ACHN (cell line): ENCODE results near the gene SAXO1.
"Not testable (repeated sequence)": the region's sequence is repeated elsewhere in the genome, so short reads cannot be mapped to it uniquely, and the experiment has no call there.

Source experiments
- DNase-seq: peaks from one replicate; pipeline ENCODE4 v3.0.0-alpha.2; 2015
- in situ Hi-C: cut with HindIII; loops from 2 replicates; pipeline ENCODE4 v1.10.0; 2017; ENCODE audit warnings: low sequenced_read_pairs, low pct_ligation_motif_present, low pct_unique_long_range_greater_than_20kb

SAXO1 gene

GRCh38 chr9:19009391-19009965 is 23.5 kb downstream of the SAXO1 start:
- in situ Hi-C loops, result no loop called here
- no peak for DNase-seq

- in situ Hi-C loops, result no loop called here
Observed at GRCh38 chr9:19000133-19000532, 32.9 kb downstream of the SAXO1 start.

DNA sequence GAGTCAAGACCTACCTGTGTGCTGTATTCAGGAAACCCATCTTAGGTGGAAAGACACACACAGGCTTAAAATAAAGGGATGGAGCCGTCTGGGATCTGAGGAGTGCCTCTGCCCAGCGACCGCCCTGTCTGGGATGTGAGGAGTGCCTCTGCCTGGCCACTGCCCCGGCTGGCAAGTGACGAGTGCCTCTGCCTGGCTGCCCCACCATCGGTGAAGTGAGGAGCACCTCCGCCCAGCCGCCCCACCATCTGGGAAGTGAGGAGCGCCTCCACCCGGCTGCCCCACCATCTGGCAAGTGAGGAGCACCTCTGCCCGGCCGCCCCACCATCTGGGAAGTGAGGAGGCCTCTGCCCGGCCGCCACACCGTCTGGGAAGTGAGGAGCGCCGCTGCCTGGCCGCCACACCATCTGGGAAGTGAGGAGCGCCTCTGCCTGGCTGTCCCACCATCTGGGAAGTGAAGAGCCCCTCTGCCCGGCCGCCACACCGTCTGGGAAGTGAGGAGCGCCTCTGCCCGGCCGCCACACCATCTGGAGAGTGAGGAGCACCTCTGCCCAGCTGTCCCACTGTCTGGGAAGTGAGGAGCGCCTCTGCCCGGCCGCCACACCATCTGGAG is 33.7 kb downstream of the SAXO1 start:
- no peak for DNase-seq
- in situ Hi-C loops, result no loop called here

More at GRCh38 chr9:19000133-19000532, 32.9 kb downstream of the SAXO1 start:
- no peak for DNase-seq

- DNase-seq, result no peak
- in situ Hi-C loops, result no loop called here
Observed at GRCh38 chr9:18997151-18997550, 35.9 kb downstream of the SAXO1 start.

DNA sequence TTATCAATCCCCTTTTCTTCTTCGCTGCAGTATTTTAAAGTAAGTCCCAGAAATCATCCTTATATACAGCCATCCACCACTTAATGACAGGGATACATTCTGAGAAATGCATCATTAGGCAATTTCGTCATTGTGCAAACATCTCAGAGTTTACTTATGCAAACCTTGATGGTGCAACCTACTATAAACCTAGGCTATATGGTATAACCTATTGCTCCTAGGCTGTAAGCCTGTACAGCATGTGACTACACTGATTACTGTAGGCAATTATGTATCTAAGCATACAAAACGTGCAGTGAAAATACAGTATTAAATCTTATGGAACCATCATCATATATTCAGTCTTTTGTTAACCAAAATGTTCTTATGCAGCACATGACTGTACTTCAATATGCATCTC is 36.8 kb downstream of the SAXO1 start:
- in situ Hi-C loops, result no loop called here
- DNase-seq, result no peak

DNA sequence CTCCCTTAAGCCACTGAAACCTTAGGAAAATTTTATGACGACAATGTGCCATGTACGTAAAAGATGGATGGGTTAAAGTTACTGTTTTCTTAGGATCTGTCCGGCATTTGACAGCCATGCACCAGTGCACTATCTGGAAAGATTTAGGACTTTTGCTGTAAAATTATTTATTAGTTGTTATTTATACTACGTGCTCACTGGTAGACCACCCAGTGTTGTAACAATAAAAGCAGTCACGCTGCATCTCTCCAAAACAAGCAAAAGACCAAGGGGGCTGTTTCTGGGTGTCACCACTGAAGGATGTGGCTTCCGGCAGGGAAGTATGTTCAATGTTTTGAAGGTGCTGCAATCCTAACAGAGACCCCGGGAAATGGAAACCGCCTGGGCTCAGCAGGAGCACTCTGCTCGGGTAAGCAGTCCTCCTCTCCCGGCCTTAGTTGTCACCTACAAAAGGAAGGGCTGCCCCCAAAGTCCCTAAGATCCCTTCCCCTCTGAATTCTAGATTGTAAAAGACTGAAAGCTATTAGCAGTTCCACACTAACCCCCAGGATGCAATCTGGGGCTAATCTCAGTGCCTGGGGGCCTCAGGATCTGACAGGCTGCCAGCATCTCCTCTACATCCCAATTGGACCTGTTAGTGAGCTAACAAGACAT is 38.6 kb downstream of the SAXO1 start:
- in situ Hi-C loops, result no loop called here

GRCh38 chr9:18991197-18991596 is 41.8 kb downstream of the SAXO1 start:
- in situ Hi-C loops, DNase-seq: not testable (repeated sequence)

More for the DNA sequence above, 38.6 kb downstream of the SAXO1 start:
- DNase-seq, result no peak

GRCh38 chr9:18990494-18990893 is 42.5 kb downstream of the SAXO1 start:
- in situ Hi-C loops, result no loop called here
- DNase-seq, result no peak

- no peak for DNase-seq
- in situ Hi-C loops, result no loop called here
Observed at GRCh38 chr9:18989865-18990264, 43.1 kb downstream of the SAXO1 start.

- no peak for DNase-seq
- in situ Hi-C loops, result no loop called here
Observed at GRCh38 chr9:18989097-18989496, 43.9 kb downstream of the SAXO1 start.

- DNase-seq, result no peak
- in situ Hi-C loops, result no loop called here
Observed at GRCh38 chr9:18988003-18988402, 45.0 kb downstream of the SAXO1 start.

DNA sequence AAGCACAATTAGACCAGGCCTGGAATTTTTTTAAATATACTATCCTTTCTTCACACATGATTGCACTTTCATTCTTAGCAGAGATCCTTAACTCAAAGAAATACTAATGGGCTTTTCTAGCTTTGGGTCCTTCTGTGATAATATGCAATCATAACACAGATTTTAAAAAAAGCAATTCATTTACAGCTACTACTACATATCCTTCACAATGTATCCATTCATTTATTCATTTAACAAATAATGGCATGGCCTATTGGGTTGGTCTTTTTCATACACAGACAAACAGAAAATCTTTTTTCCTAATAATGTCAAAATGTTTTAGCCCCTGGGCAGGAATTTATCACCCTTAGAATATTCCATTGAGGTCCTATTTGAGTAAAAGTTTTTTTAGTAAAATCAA is 47.0 kb downstream of the SAXO1 start:
- in situ Hi-C loops, result no loop called here
- no peak for DNase-seq

- in situ Hi-C loops, result no loop called here
- DNase-seq, result no peak
Observed at GRCh38 chr9:18985464-18985951, 47.5 kb downstream of the SAXO1 start.

DNA sequence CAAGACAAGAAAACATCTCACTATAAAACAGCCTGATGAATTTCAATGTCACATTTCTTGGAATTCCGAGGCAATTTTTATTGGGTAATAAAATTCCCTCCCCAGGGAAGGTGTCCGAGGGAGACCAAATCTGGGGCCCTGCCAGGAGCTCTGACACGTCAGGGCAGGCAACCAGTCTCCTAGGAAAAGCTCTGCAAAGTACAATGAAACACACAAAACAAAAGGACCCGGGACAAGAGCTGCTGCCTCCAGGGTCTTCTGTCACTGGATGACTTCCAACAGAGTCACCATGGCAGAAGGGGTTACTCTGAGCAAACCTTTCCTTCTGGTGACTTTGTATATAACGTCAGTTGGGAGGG is 50.8 kb downstream of the SAXO1 start:
- in situ Hi-C loops, result no loop called here
- no peak for DNase-seq

DNA sequence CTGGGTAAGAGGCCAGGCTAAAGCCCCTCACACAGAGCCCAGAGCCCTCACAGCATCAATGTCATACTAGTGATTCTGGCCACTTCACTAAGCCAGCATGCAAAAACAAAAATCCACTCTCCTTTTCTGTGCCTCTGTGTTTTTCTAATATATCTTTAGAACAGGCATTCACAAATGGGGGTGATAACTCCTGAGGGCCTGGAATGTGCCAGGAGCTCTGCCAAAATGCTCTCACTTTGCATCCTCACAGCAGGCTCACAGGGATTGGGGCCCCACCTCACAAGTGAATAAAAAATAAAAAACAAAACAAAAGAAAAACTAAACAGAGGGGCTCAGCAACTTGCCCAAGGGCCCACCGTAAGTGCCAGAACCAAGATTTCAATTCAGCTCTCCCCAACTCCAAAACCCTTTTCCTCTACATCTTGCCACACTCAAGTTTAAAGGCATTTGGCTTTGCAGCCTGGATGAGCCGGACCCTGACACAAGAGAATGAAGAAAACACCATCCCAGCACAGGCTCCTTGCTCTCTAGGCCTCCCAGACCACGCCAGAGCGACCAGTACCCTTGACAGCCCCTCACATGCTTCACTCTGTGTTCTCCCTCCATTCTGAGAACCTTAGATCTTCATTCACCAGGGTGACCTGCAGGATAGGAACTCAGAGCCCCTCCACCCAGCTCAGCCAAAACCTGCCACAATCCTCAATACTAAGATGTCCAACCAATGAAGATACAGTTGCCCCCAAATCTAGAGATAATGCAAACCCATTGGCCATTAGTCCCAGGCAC is 51.3 kb downstream of the SAXO1 start:
- in situ Hi-C loops, result no loop called here
- DNase-seq, result no peak

GRCh38 chr9:18980189-18980588 is 52.8 kb downstream of the SAXO1 start:
- in situ Hi-C loops, result no loop called here
- DNase-seq, result no peak

DNA sequence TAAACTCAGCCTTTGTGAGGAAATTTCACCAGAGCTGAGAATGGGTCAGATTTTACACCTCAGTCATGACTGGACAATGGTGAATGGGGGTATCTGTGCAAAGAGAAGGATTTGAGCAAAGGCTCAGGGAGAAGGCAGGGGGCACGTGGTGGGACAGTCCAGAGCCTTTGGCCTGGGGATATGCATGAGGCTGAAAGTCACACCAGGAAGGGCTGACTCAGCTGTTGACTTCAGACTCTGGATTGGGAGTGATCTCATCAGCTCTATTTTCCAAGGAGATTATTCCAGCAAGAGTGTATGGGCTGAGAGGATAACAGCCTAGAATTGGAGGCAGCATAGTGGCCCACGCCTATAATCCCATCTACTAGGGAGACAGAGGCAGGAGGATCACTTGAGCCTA is 53.6 kb downstream of the SAXO1 start:
- no peak for DNase-seq
- in situ Hi-C loops, result no loop called here

GRCh38 chr9:18978188-18978587 is 54.8 kb downstream of the SAXO1 start:
- no peak for DNase-seq
- in situ Hi-C loops, result no loop called here
